T-helper 2 cell (primary cell): Measurements from ENCODE around the gene TGFBI.
A peak's percentile ranks its signal among the peaks of the same experiment; 100 is the strongest.
"Not testable (repeated sequence)": the region's sequence is repeated elsewhere in the genome, so short reads cannot be mapped to it uniquely, and the experiment has no call there.

Experiments
- DNase-seq, 5 experiments: peaks; one replicate each; pipeline versions ENCODE4 v3.0.0 to v3.0.0-alpha.2; 2012 to 2022

Gene TGFBI

DNA sequence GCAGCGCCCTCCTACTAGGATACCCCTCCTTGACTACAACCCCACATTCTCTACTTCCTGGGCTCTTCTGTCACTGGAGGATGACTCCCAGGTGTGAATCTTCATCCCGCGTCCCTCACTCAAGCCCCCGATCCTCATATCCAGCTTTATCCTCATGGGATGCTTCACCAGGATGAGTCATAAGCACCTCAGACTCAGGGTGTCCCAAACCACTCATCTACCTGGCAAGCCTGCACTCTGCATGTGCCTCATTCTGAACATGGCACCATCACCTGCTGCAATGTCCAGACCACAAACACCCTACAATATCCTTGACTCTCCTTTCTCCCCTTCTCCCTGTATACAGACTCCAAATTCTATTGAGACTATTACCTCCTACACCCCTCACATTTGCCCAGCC is 1.5 kb upstream of the TGFBI start:
- no peak for DNase-seq

DNA sequence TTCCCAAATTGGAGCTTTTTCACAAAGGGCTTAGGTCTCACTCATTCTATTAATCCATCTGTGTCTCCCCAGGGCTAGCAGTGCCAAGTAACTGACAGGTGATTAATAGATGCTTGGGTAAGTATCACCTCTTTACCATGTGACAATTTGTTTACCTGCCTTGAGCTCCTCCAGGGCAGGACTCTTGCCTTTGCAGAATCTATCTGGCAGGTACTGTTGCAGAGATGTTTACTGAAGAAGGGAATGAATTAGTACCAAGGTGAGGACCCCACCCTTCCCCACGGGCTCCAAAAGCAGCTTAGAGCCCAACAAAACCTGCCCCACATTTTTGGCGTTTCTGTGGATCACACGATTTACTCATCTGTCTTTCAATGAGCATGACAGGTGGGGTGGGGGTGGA is 698 bp upstream of the TGFBI start:
- DNase-seq = no peak

DNA sequence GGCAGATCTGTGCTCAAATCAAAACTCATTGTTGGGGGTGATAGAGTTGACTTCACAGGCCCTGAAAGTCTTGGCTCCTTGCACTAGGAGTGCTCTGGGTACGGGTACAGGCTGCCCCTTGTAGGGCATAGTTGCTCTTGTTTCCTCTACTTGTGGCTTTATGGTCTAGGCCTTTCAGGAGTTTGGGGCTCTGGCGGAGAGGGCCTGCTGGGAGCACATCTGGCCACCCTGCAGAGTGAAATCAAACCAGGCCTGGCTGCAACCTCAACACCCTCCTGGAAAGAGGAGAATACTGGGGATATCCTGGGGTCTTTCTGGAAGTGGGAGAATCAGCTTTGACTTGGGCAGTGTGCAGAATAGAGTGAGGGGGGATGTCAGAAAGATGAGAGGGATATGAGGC is 1.5 kb downstream of the TGFBI start:
- DNase-seq = no peak

DNA sequence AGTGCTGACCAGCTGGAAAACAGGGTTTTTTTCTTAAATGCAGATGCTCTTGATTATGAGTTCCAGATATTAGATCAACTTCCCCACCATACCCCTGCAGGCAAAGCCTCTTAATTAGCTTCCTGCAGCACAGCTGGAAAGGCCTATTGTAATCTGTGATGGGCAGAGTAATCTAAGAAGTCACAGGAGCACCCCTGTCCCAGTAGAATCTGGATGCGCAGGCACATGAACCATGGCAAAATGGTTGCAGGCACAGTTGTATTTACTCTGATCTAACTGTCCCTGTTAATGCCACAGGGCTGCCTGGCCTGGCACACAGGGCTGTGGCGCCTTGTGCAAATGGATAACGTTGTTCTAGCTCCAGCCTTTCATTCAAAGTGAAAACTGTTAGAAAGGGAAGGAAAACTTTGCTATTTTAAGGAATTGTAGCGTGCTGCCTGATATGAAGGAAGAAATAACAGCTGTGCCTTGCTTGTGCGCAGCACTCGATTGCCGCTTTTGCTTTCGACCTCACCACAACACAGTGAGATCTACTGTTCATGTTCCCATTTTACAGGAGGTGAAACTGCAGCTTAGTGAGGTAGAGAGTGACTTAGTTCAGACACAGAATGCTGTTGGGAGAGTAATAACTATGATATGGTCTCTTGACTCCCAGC is 2.3 kb downstream of the TGFBI start:
- peak in 1 of 5 experiments; percentile 22 for DNase-seq

DNA sequence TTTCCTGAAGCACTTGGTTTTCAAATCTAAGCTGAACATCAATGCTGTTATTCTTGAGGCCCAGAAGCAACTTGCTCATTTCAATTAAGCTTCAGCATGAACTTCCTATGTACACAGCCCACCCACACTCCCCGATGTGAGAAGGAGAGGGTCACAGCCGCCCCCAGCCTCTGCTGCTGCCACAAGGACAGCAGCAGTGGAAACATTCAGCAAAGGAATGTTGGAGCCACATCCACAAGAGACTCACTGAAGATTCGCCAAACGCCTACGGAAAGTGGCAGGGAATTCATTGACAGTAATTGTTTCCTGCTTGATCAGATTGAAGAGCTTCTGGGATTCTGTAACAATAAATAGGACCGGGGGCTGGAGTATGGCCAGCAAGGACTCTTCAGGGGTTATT is 2.9 kb downstream of the TGFBI start:
- no peak for DNase-seq

DNA sequence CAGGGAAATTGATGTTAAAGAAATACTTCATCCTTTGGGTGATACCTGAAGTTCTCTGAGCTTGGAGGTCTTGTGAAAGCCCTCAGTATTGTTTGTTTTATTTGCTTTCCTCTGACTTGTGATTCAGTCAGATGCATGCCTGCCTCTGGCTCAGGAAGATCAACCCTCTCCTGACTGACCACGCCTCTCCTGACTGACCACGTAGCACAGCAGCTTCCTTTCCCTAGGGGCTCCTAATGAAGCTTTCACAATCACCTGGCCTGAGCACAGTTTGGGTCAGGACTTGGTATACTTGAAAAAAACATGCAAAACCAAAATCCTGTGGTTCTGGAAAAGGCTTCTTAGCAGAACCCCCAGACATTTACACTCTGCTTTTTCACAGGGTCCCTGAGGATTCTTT is 3.8 kb downstream of the TGFBI start:
- DNase-seq = no peak

DNA sequence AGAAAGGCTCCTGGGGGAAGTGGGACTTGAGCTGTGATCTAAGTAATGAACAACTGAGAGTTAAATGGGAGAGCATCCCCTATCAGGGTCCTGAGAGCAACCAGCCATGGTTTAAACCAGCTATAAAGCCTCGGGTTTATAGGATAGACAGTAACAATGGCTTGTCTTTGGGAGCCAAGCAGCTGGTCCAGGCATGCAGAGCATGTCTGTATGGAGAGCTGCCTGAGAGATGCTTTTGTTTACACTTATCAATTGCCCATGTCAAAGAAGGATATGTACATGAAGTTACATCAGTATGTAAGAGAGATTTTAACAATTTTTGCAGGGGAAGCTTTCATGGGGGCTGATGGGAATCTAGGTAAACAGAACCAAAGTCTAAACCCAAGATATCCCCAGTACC is 4.4 kb downstream of the TGFBI start:
- no peak for DNase-seq

DNA sequence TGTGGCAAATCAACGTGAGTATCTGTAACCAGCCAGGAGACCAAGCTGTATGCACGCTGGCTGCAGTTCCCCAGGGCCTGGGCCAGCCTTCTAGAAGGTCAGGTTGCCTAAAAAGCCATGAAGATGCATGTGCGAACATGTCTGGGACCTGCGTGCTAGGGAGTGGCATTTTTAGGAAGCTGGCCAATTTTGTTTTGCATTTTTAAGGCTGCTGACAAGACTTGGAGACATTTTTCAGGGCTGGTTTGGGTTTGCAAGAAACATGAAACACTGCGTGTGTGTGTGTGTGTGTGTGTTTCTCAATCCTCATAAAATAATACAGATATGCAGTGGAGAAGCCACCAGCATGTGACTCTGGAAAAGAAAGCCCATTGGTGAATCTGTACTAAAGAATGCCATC is 5.1 kb downstream of the TGFBI start:
- DNase-seq = no peak

DNA sequence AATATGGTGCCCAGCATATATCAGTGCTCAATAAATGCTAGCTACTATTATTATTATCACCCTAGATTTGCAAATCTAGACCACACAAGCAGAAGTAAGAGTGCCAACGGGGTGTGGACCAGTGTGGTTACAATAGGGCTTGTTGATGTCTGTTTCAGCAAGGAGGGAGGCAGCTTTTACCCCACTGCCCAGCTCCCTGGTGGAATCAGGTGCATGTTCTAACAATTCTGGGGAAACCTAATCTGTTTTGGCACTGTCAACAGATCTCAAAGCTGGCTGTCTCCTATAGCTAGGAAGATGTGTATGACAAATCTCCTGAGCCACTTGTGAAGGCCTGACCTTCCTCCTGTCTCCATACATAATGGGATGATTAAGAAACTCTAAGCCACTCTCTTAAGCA is 5.7 kb downstream of the TGFBI start:
- DNase-seq = no peak

DNA sequence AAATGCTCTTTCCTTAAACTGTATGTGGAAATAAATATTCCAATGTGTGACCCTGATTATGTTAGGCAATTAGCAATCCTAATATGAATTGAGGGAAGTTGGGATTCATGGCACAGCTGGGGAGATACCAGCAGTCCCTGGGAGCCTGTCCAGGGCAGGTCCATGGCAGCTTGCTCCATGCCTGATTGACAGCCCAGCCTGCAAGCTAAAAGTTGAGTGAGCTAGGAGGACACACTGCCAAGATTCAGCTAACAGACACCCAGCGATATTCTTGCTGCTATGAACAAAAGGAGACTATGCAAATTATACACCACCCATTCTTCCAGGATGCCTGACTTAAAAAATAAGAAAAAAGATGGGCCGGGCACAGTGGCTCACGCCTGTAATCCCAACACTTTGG is 6.2 kb downstream of the TGFBI start:
- DNase-seq = no peak

DNA sequence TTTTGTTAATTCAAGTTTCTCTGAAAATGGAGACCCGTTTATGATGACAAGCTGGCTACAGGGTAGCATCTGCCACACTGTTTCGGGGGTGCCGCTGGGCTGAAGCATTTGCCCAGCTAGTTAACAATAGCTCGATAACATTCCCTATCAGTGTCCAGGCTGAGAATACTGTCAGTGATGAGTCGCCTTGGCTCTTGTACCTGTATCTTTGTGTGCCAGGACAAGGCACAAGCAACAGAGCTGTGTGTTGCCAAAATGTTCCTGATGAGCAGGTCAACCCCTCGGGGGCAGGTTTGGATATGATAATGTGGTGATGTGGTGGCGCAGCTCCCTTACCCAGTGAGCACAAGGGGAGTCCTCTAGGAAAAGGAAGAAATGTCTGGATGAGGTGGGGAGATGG is 7.0 kb downstream of the TGFBI start:
- DNase-seq = no peak

DNA sequence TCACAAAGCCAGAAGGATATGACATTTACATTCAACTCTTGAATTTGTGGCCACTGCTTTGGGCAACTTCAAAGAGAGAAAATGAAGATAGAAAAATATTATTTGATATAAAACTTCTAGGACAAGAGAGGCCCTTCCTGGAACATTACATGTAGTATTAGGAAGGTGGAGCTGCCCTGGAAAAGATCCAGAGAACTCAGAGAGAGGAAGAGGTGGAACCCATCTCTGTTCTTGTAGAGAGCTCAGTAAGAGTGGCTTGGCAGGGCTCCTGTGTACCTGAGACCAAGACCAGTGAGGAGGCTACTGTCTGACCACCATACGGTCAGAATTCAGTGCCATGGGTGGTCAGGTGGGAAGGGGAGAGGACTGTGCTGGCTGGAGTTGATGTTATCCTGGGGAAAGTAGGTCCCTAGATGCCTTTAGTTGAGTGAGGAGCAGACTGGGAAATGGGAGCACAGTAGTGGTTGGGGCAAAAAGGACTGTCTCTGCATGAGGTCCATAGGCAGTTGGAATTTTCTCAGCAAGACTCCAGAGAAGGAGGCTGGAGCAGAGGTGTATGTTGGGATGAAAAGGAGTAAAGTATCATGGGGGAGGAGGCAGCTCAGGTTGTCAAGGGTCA is 7.6 kb downstream of the TGFBI start:
- DNase-seq = no peak

DNA sequence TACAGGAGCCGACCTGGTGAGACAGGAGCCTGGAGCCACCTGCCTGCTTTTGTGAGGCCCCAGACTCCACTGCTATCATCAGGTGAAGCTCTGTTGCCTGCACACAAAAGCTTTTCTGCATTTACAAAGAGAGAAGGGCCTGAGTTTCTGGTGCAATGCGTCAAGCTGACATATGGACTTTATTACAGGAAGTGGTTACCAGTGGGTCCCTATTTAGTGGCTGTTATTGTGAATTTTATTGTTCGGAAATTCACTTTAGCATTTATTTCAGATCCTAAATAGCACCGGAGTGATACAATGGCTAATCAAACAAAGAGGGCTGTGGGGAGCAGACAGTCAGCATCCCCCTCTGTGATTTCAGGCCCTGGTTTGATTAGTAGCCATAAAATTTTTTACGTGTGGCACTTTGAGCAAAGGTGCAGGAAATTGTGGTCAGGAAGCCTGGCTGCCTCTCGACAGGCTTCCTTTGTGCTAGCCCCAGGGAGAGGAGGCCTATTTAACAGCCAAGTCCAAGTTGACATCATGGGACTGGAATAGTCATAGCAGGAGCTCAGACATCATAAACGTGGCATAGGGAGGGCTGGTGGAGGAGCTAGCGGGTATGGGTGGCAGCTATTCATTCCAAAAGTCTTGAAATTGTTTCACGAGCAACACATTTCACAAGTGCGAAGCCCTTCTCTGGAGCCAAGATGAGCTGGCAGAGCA is 8.4 kb downstream of the TGFBI start:
- peak in 3 of 5 experiments; percentile 25 to 84 (median 45) for DNase-seq

DNA sequence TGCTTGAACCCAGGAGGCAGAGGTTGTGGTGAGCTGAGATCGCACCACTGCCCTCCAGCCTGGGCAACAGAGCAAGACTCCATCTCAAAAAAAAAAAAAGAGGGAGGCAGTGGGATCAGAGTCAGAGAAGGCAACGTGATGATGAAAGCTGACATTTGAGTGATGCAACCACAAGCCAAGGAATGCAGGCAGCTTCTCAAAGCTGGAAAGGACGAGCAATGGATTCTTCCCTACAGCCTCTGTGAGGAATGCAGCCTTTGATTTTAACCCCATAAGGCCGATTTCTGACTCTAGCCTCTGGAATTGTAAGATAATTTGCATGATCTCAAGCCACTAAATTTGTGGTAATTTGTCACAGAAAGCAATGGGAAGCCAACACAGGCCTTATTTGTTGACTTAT is 9.8 kb downstream of the TGFBI start:
- DNase-seq = no peak

DNA sequence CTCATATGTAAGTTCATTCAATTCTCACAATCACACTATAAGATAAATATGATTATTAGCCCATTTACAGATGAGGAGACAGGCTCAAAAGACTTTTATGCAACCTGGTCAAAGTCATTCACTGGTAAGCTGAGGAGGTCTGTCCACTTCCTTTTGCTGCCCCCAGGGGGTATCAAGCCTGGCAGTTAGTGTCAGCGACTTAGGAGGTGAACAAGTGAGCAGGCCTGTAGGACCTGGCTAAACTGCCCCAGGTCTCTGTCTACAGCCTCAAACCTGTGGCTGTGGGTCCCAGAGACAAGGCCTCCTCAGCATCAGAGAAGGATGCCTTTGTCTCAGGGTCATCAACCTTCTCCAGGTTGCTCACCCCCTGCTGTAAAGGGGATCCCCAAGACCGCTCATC is 10.4 kb downstream of the TGFBI start:
- no peak for DNase-seq

DNA sequence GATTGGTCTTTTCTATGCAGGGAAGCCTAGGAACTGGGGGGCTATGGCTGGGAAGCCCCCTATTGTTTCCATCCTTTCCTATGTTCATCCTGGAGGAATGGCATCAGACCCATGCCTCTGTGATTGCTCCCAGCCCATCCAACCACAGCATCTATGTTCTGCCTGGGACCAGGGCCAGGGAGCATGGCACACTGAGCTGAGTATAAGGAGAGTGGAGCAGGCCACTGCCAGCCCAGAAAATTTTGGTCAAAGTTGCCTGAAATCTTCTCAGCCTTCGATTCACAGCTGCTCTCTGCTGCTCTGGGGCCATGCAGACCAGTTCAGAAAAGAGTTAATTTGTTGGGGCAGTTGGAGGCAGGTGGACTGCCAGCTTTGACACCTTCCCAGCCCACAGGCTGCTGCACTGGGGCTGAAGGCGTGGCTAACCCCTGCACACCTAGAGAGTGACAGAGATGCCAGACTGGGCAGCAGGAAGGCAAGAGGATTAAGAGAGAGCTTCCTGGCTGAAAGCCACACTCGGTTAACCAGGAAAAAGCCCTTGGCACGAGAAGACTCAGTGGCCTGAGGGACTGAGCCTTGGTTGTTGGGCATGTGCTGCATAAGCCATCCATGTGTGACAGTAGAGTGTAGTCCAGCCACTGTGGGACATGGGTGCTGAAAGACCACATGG is 12.1 kb downstream of the TGFBI start:
- no peak for DNase-seq

DNA sequence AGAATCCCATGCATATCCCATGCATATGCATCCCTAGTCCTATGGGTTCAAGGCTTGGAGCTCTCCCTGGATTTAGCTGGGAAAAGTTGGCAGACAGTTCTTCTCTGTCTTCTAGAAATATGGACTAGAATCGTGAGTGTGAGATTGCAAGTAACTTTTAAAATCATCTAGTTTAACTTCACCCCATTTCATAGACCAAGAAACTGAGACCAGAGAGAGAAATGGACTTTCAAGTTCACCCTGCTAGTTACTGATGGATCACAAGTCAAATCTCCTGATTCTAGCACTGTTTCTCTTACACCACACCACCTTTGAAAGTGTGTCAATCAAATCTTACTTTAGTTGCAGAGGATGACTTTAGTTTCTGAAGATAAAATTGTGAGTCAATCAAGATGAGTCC is 13.4 kb downstream of the TGFBI start:
- DNase-seq = no peak

DNA sequence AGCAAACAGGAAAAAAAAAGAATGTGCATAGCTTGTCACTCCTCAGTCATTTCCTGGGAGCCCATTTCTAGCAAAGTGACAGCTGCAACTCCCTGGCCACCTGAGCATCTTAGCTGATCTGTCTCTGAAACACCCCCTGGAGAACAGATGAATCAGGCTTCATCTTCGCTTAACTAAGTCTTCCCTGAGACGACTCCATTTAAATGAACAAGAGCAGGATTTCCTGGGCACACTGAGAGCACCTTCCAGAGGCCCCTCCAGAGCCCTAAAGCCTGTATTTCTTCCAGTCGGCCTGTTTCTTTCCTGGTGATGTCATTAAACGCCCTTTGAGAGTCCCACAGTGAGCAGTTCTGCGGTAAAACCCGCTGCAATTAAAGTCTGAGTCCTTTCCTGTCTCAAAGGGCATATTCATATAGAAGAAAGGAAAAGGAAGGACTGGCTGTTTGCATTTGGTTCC is 13.9 kb downstream of the TGFBI start:
- no peak for DNase-seq

DNA sequence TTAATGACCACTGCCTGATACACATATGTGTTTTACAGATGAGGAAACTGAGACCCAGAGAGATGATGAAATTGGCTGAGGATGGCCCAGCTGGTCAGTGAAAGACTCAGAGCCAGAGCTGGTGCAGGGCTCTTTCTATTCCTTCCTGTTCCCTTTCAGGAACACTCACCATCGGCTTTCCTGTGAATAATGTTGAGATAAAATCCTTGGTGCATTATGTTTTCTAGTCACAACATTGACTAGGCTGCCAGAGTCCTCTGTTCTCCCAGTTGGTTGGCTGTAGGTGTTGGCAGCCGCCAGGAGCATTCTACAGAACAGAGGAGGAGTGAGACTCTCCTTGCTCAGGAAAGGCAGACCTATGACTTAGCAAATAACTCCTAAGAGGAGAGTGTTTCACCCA is 14.8 kb downstream of the TGFBI start:
- DNase-seq = no peak

DNA sequence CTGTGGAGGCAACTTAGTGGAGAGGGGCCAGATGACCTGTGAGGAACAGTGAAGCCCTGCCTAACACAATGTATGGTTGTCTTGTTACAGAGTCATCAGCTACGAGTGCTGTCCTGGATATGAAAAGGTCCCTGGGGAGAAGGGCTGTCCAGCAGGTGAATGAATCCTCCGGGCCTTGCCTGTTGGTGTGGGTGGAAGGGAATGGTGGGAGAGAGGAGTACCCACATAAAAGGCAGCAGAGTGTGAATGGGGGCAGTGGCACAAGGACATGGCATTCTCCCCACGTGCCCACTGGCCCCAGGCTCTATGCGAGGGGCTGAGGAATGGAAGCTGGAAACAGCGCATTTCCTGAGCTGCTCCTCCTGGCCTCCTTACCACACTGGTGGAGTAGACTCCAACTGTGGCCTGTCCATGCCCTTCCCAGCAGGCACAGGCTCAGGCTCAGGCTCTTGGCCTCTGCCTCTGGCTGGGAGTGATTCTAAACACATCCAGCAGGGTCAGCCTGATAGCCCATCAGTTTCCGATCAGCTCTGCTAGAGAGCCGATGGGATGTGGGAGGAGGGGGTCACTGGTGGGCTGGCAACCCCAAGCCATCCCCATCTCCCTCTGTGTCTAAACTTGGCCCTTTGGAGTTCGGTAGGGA is 15.3 kb downstream of the TGFBI start:
- no peak for DNase-seq

DNA sequence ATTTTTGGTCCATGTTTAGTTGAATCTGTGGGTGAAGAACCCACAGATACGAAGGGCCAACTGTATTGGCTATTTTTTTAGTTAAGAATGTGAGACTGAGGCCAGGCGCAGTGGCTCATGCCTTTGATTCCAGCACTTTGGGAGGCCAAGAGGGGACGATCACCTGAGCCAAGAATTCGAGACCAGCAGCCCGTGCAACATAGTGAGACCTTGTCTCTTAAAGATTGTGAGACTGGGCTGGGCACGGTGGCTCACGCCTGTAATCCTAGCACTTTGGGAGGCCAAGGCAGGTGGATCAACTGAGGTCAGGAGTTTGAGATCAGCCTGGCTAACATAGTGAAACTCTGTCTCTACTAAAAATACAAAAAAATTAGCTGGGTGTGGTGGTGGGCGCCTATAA is 16.2 kb downstream of the TGFBI start:
- DNase-seq = not testable (repeated sequence)

DNA sequence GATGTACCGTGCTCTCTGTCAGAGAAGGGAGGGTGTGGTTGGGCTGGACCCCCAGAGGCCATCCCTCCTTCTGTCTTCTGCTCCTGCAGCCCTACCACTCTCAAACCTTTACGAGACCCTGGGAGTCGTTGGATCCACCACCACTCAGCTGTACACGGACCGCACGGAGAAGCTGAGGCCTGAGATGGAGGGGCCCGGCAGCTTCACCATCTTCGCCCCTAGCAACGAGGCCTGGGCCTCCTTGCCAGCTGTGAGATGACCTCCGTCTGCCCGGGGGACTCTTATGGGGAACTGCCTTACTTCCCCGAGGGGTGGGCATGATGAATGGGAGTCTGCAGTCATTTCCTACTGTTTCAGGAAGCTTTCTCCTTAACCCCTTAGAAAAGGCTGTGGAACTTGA is 17.5 kb downstream of the TGFBI start:
- no peak for DNase-seq

DNA sequence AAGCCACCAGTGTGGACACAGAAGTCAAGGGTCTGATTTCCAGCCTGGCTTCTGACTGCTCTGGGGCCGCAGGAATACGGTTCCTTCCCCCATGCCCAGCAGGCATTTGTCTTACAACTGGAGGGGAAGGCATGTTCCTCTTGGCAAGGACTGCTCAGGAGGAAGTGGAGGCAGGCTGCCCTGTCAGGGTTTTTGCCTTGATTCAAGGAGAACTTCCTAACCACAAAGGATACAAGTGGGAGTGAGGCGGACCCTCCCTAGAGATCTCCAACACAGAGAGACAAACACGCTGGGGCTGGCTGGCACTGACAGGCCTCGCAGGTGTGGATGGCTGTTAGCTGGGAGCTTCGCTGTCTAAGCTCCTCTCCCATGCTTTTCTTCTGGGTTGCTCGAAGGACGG is 19.1 kb downstream of the TGFBI start:
- no peak for DNase-seq
